ENCODE results near the gene NPRL2. TPM values are rescaled to one million over a fixed set of nuclear protein-coding genes. Genes with fewer than 3 reads are reported as not detected.

NPRL2 gene
- total and polyA plus RNA-seq, 2 of the 13 experiments (the other 11 are each of a cell fraction or from before 2014, with no cell fraction given), result 30.6 to 51.4 TPM

DNA sequence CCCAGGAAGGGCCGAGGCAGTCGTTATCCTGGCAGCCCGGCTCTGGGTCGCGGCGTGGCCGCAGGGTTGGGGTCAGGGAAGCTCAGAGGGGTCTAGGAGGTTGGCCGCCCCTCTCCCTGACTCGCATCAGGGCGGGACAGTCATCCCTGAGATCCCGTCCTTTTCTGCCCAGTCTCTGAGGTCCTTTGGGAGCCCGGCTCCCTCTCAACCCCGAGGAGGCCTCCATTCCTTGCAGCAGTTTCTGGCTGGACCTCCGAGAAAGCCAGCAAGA, 28.5 kb downstream of the NPRL2 start (continued):
- TF ChIP-seq ZNF292 (CRISPR knock-in tag; IDR thresholded peaks at IDR 0.05; ENCODE audit: borderline replicate concordance, low read depth), result no peak
- no peak for TF ChIP-seq ZNF777 (CRISPR knock-in tag; IDR thresholded peaks at IDR 0.05)
- TF ChIP-seq, protein P1, sequence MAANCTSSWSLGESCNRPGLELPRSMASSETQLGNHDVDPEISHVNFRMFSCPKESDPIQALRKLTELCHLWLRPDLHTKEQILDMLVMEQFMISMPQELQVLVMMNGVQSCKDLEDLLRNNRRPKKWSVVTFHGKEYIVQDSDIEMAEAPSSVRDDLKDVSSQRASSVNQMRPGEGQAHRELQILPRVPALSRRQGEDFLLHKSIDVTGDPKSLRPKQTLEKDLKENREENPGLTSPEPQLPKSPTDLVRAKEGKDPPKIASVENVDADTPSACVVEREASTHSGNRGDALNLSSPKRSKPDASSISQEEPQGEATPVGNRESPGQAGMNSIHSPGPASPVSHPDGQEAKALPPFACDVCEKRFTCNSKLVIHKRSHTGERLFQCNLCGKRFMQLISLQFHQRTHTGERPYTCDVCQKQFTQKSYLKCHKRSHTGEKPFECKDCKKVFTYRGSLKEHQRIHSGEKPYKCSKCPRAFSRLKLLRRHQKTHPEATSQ (CRISPR knock-in tag; IDR thresholded peaks at IDR 0.05; ENCODE audit: borderline replicate concordance), result no peak
- TF ChIP-seq ZBTB20 (CRISPR knock-in tag; IDR thresholded peaks at IDR 0.05; ENCODE audit: borderline replicate concordance, low read depth), result no peak
- 0 out of 2 replicates have a peak, but pooled peaks have one; percentile 45 for TF ChIP-seq SATB2 (CRISPR knock-in tag; IDR thresholded peaks at IDR 0.05)
- no peak for TF ChIP-seq DMAP1 (CRISPR knock-in tag; IDR thresholded peaks at IDR 0.05)
- TF ChIP-seq MED1 (CRISPR knock-in tag; IDR thresholded peaks at IDR 0.05), result no peak
- no peak for TF ChIP-seq GPN1 (CRISPR knock-in tag; IDR thresholded peaks at IDR 0.05; ENCODE audit: borderline replicate concordance)
- TF ChIP-seq HDAC6 (IDR thresholded peaks at IDR 0.05; ENCODE audit: low read depth, low read length), result no peak
- TF ChIP-seq, protein P2, sequence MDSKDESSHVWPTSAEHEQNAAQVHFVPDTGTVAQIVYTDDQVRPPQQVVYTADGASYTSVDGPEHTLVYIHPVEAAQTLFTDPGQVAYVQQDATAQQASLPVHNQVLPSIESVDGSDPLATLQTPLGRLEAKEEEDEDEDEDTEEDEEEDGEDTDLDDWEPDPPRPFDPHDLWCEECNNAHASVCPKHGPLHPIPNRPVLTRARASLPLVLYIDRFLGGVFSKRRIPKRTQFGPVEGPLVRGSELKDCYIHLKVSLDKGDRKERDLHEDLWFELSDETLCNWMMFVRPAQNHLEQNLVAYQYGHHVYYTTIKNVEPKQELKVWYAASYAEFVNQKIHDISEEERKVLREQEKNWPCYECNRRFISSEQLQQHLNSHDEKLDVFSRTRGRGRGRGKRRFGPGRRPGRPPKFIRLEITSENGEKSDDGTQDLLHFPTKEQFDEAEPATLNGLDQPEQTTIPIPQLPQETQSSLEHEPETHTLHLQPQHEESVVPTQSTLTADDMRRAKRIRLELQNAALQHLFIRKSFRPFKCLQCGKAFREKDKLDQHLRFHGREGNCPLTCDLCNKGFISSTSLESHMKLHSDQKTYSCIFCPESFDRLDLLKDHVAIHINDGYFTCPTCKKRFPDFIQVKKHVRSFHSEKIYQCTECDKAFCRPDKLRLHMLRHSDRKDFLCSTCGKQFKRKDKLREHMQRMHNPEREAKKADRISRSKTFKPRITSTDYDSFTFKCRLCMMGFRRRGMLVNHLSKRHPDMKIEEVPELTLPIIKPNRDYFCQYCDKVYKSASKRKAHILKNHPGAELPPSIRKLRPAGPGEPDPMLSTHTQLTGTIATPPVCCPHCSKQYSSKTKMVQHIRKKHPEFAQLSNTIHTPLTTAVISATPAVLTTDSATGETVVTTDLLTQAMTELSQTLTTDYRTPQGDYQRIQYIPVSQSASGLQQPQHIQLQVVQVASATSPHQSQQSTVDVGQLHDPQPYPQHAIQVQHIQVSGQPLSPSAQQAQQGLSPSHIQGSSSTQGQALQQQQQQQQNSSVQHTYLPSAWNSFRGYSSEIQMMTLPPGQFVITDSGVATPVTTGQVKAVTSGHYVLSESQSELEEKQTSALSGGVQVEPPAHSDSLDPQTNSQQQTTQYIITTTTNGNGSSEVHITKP (CRISPR knock-in tag; IDR thresholded peaks at IDR 0.05; ENCODE audit: low read depth), result no peak
- 0 out of 2 replicates have a peak, but pooled peaks have one; percentile 1 for TF ChIP-seq ZNF749 (CRISPR knock-in tag; IDR thresholded peaks at IDR 0.05; ENCODE audit: borderline replicate concordance)
- no peak for TF ChIP-seq ISX (CRISPR knock-in tag; conservative IDR thresholded peaks at IDR 0.05)
- TF ChIP-seq ZBTB49 (CRISPR knock-in tag; IDR thresholded peaks at IDR 0.05; ENCODE audit: borderline replicate concordance), result no peak
- TF ChIP-seq SMYD3 (CRISPR knock-in tag; IDR thresholded peaks at IDR 0.05), result no peak
- no peak for TF ChIP-seq ARID2 (CRISPR knock-in tag; IDR thresholded peaks at IDR 0.05; ENCODE audit: borderline replicate concordance)
- no peak for TF ChIP-seq GTF3A (CRISPR knock-in tag; conservative IDR thresholded peaks at IDR 0.05)
- TF ChIP-seq, protein P3, sequence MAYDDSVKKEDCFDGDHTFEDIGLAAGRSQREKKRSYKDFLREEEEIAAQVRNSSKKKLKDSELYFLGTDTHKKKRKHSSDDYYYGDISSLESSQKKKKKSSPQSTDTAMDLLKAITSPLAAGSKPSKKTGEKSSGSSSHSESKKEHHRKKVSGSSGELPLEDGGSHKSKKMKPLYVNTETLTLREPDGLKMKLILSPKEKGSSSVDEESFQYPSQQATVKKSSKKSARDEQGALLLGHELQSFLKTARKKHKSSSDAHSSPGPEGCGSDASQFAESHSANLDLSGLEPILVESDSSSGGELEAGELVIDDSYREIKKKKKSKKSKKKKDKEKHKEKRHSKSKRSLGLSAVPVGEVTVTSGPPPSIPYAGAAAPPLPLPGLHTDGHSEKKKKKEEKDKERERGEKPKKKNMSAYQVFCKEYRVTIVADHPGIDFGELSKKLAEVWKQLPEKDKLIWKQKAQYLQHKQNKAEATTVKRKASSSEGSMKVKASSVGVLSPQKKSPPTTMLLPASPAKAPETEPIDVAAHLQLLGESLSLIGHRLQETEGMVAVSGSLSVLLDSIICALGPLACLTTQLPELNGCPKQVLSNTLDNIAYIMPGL (CRISPR knock-in tag; IDR thresholded peaks at IDR 0.05; ENCODE audit: borderline replicate concordance in 1 of 2, low read depth in 1 of 2), result no peak
- no peak for TF ChIP-seq AGO1 (IDR thresholded peaks at IDR 0.05; ENCODE audit: low read depth, low read length, poor library complexity, severe bottlenecking)
- no peak for TF ChIP-seq ZNF335 (CRISPR knock-in tag; IDR thresholded peaks at IDR 0.05)
- TF ChIP-seq TBP (CRISPR knock-in tag; IDR thresholded peaks at IDR 0.05), result no peak
- no peak for TF ChIP-seq SRY (CRISPR knock-in tag; IDR thresholded peaks at IDR 0.05)
- TF ChIP-seq TAF15 (IDR thresholded peaks at IDR 0.05; ENCODE audit: low read depth, low read length, poor library complexity, severe bottlenecking), result no peak

All from HepG2 (cell line).